Measurements from ENCODE around the gene NKAIN2.

The NKAIN2 gene

GRCh38 chr6:124825564-124825963 lies 1021.9 kb downstream of the NKAIN2 start:
- DNase-seq (ENCODE audit: low read depth), result no peak

- no peak for DNase-seq (ENCODE audit: low read depth)
Measured at GRCh38 chr6:124829822-124830221, 1026.2 kb downstream of the NKAIN2 start.

- no peak for DNase-seq (ENCODE audit: low read depth)
Measured at GRCh38 chr6:124830506-124830905, 1026.8 kb downstream of the NKAIN2 start.

GRCh38 chr6:124854338-124854922 lies 1050.8 kb downstream of the NKAIN2 start:
- DNase-seq (ENCODE audit: low read depth), result no peak

- DNase-seq (ENCODE audit: low read depth), result no peak
Measured at GRCh38 chr6:124857746-124858145, 1054.1 kb downstream of the NKAIN2 start.

GRCh38 chr6:124858564-124858963 lies 1054.9 kb downstream of the NKAIN2 start:
- DNase-seq (ENCODE audit: low read depth), result no peak

- DNase-seq (ENCODE audit: low read depth), result no peak
Measured at GRCh38 chr6:124859366-124859765, 1055.7 kb downstream of the NKAIN2 start.

- no peak for DNase-seq (ENCODE audit: low read depth)
Measured at GRCh38 chr6:124866040-124866439, 1062.4 kb downstream of the NKAIN2 start.

- no peak for DNase-seq (ENCODE audit: low read depth)
Measured at GRCh38 chr6:124867121-124867520, 1063.5 kb downstream of the NKAIN2 start.

- no peak for DNase-seq (ENCODE audit: low read depth)
Measured at GRCh38 chr6:124868481-124868880, 1064.8 kb downstream of the NKAIN2 start.

GRCh38 chr6:124869416-124869815 lies 1065.8 kb downstream of the NKAIN2 start:
- no peak for DNase-seq (ENCODE audit: low read depth)

GRCh38 chr6:124870611-124871459 lies 1067.2 kb downstream of the NKAIN2 start:
- DNase-seq (ENCODE audit: low read depth), result no peak

- DNase-seq (ENCODE audit: low read depth), result no peak
Measured at GRCh38 chr6:124872361-124873065, 1068.8 kb downstream of the NKAIN2 start.

GRCh38 chr6:124873066-124873410 lies 1069.4 kb downstream of the NKAIN2 start:
- DNase-seq (ENCODE audit: low read depth), result no peak

All from T follicular helper cell (primary cell).